Activated CD4-positive, alpha-beta memory T cell treated with anti-CD3 and anti-CD28 coated beads for 36 hours (primary cell): ENCODE results near the gene PVR. TPM values are rescaled to one million over a fixed set of nuclear protein-coding genes. Genes with fewer than 3 reads are reported as not detected.
"Not testable (repeated sequence)": the region's sequence is repeated elsewhere in the genome, so short reads cannot be mapped to it uniquely, and the experiment has no call there.

Experiments used
- CTCF ChIA-PET: fragments of 350-600 bp; sonication (Branson Sonifier 250); formaldehyde crosslinking; loops from one replicate; lab custom pipeline; 2021; ENCODE audit warnings: antibody characterized with exemption, inconsistent platforms; lab: Charles Lee
- POLR2A ChIA-PET: fragments of 350-600 bp; sonication (Branson Sonifier 250); formaldehyde crosslinking; loops from one replicate; lab custom pipeline; 2021; ENCODE audit warnings: antibody characterized with exemption; lab: Charles Lee
- DNase-seq: peaks from one replicate; pipeline ENCODE4 v3.0.0-alpha.2; 2020
- H3K27ac Mint-ChIP-seq: one replicate; pipeline ENCODE4 v1.8.0; 2021; ENCODE audit warnings: mixed read lengths
- H3K27me3 Mint-ChIP-seq: one replicate; pipeline ENCODE4 v1.8.0; 2021; ENCODE audit warnings: mixed read lengths
- H3K36me3 Mint-ChIP-seq: one replicate; pipeline ENCODE4 v1.8.0; 2021; ENCODE audit warnings: mixed read lengths
- H3K4me1 Mint-ChIP-seq: one replicate; pipeline ENCODE4 v1.8.0; 2021; ENCODE audit warnings: low read depth, mixed read lengths
- H3K4me3 Mint-ChIP-seq: one replicate; pipeline ENCODE4 v1.8.0; 2021; ENCODE audit warnings: mild to moderate bottlenecking, mixed read lengths
- H3K9me3 Mint-ChIP-seq: one replicate; pipeline ENCODE4 v1.8.0; 2021; ENCODE audit warnings: mixed read lengths
- intact Hi-C: fragments of 100-400 bp; cut with micrococcal nuclease; formaldehyde crosslinking; loops from one replicate; pipeline ENCODE4 v1.15.1; 2023
- total RNA-seq, 2 experiments: library from RNA; stranded (reverse); gene quantifications; one replicate each; pipeline ENCODE4 v1.2.3, GENCODE V29; 2021

PVR gene
- total RNA-seq, 2 experiments from 2014 or later: 6.5 to 7.4 TPM

- H3K27ac Mint-ChIP-seq, H3K4me3 Mint-ChIP-seq, H3K9me3 Mint-ChIP-seq, H3K27me3 Mint-ChIP-seq, CTCF ChIA-PET, intact Hi-C loops, H3K36me3 Mint-ChIP-seq, DNase-seq, H3K4me1 Mint-ChIP-seq, POLR2A ChIA-PET: not testable (repeated sequence)
Observed at GRCh38 chr19:44684396-44684795, 40.7 kb downstream of the PVR start.

- no peak overlapping the region for H3K4me3 Mint-ChIP-seq
- POLR2A ChIA-PET: no interaction called here
- H3K4me1 Mint-ChIP-seq: peaks cover 11% of the 10 kb centered on the region
- peak; percentile 24 for DNase-seq
- peaks cover 10% of the 10 kb centered on the region for H3K27me3 Mint-ChIP-seq
- no peaks in the 10 kb centered on the region for H3K9me3 Mint-ChIP-seq
- no peak overlapping the region for H3K27ac Mint-ChIP-seq
- CTCF ChIA-PET: interaction anchor here (0.6 to 1.1 kb wide), 2 partner anchors 39 to 144 kb away, joined by 4 read pairs; no protein-coding TSS in a partner anchor
- no peaks in the 10 kb centered on the region for H3K36me3 Mint-ChIP-seq
- intact Hi-C loops: no loop called here
Observed at GRCh38 chr19:44684892-44685863, 41.5 kb downstream of the PVR start.

- no peak for DNase-seq
- H3K4me1 Mint-ChIP-seq: peaks cover 11% of the 10 kb centered on the region
- ChIA-PET POLR2A (no interaction called here), CTCF (interaction anchor here (1.1 kb wide), 1 partner anchor 38 kb away, joined by 4 read pairs; no protein-coding TSS in a partner anchor)
- H3K4me3 Mint-ChIP-seq: no peak overlapping the region
- intact Hi-C loops: no loop called here
- H3K36me3 Mint-ChIP-seq: no peaks in the 10 kb centered on the region
- peaks cover 10% of the 10 kb centered on the region for H3K27me3 Mint-ChIP-seq
- no peak overlapping the region for H3K27ac Mint-ChIP-seq
- no peaks in the 10 kb centered on the region for H3K9me3 Mint-ChIP-seq
Observed at GRCh38 chr19:44685877-44686276, 42.2 kb downstream of the PVR start.

- H3K27ac Mint-ChIP-seq: no peak overlapping the region
- CTCF ChIA-PET: interaction anchor here (6.5 kb wide), 1 partner anchor 85 kb away, joined by 107 read pairs; no protein-coding TSS in a partner anchor
Observed at GRCh38 chr19:44686896-44687295, 43.2 kb downstream of the PVR start.

GRCh38 chr19:44687888-44688287, 44.2 kb downstream of the PVR start:
- H3K27me3 Mint-ChIP-seq: peaks cover 10% of the 10 kb centered on the region
- POLR2A ChIA-PET: interaction anchor here (0.6 kb wide), 1 partner anchor 43 kb away, joined by 3 read pairs; no protein-coding TSS in a partner anchor
- H3K4me1 Mint-ChIP-seq: peaks cover 25% of the 10 kb centered on the region
- no peak overlapping the region for H3K4me3 Mint-ChIP-seq
- no peaks in the 10 kb centered on the region for H3K9me3 Mint-ChIP-seq
- CTCF ChIA-PET: interaction anchor here (0.6 to 6.6 kb wide), 5 partner anchors 36 to 157 kb away, joined by 3 to 107 read pairs (median 15); no protein-coding TSS in a partner anchor
- H3K27ac Mint-ChIP-seq: no peak overlapping the region
- intact Hi-C loops: no loop called here
- DNase-seq: no peak
- no peaks in the 10 kb centered on the region for H3K36me3 Mint-ChIP-seq

More at GRCh38 chr19:44686896-44687295, 43.2 kb downstream of the PVR start:
- POLR2A ChIA-PET: no interaction called here
- intact Hi-C loops: no loop called here
- peaks cover 15% of the 10 kb centered on the region for H3K4me1 Mint-ChIP-seq
- no peaks in the 10 kb centered on the region for H3K36me3 Mint-ChIP-seq
- H3K4me3 Mint-ChIP-seq: no peak overlapping the region
- H3K27me3 Mint-ChIP-seq: peaks cover 10% of the 10 kb centered on the region
- no peaks in the 10 kb centered on the region for H3K9me3 Mint-ChIP-seq
- DNase-seq: no peak

- no peaks in the 10 kb centered on the region for H3K9me3 Mint-ChIP-seq
- H3K36me3 Mint-ChIP-seq: no peaks in the 10 kb centered on the region
- peaks cover 33% of the 10 kb centered on the region for H3K4me1 Mint-ChIP-seq
- peaks cover 10% of the 10 kb centered on the region for H3K27me3 Mint-ChIP-seq
- no peak overlapping the region for H3K27ac Mint-ChIP-seq
- DNase-seq: peak; percentile 81
- no peak overlapping the region for H3K4me3 Mint-ChIP-seq
- ChIA-PET POLR2A (interaction anchor here (1.4 kb wide), 1 partner anchor 81 kb away, joined by 5 read pairs; no protein-coding TSS in a partner anchor), CTCF (interaction anchor here (0.6 to 6.6 kb wide), 22 partner anchors 9 to 265 kb away, joined by 3 to 107 read pairs (median 4); partner anchors contain the start of genes CLPTM1 and NECTIN2)
- intact Hi-C loops: loop anchor here (5.0 kb wide), 1 partner anchor 37 kb away; no protein-coding TSS in a partner anchor
Observed at GRCh38 chr19:44689290-44690130, 45.8 kb downstream of the PVR start.

- peaks cover 10% of the 10 kb centered on the region for H3K27me3 Mint-ChIP-seq
- H3K4me1 Mint-ChIP-seq: peaks cover 29% of the 10 kb centered on the region
- intact Hi-C loops: loop anchor here (5.0 kb wide), 1 partner anchor 38 kb away; no protein-coding TSS in a partner anchor
- no peak overlapping the region for H3K4me3 Mint-ChIP-seq
- no peak overlapping the region for H3K27ac Mint-ChIP-seq
- H3K36me3 Mint-ChIP-seq: no peaks in the 10 kb centered on the region
- POLR2A ChIA-PET: interaction anchor here (1.4 kb wide), 1 partner anchor 81 kb away, joined by 5 read pairs; no protein-coding TSS in a partner anchor
- CTCF ChIA-PET: interaction anchor here (0.8 to 6.6 kb wide), 17 partner anchors 12 to 514 kb away, joined by 3 to 107 read pairs (median 5); partner anchors contain the start of genes CLPTM1 and NECTIN2
- no peaks in the 10 kb centered on the region for H3K9me3 Mint-ChIP-seq
- no peak for DNase-seq
Observed at GRCh38 chr19:44690131-44690440, 46.4 kb downstream of the PVR start.

- Mint-ChIP-seq H3K9me3 (no peaks in the 10 kb centered on the region), H3K4me1 (peaks cover 27% of the 10 kb centered on the region), H3K4me3 (peak overlapping the region; percentile 57), H3K27ac (peak overlapping the region; percentile 66), H3K36me3 (no peaks in the 10 kb centered on the region), H3K27me3 (peaks cover 4% of the 10 kb centered on the region)
- intact Hi-C loops: loop anchor here (1.0 to 5.0 kb wide), 5 partner anchors 32 to 152 kb away; no protein-coding TSS in a partner anchor
- CTCF ChIA-PET: interaction anchor here (1.5 to 6.6 kb wide), 4 partner anchors 31 to 79 kb away, joined by 4 to 107 read pairs (median 46); no protein-coding TSS in a partner anchor
- POLR2A ChIA-PET: no interaction called here
- DNase-seq: no peak
Observed at GRCh38 chr19:44692379-44692721, 48.6 kb downstream of the PVR start.

- Mint-ChIP-seq H3K36me3 (no peaks in the 10 kb centered on the region), H3K4me1 (peaks cover 27% of the 10 kb centered on the region), H3K4me3 (no peak overlapping the region), H3K9me3 (no peaks in the 10 kb centered on the region), H3K27me3 (no peaks in the 10 kb centered on the region), H3K27ac (peak overlapping the region; percentile 23)
- POLR2A ChIA-PET: no interaction called here
- DNase-seq: peak; percentile 75
- CTCF ChIA-PET: interaction anchor here (1.0 to 6.6 kb wide), 4 partner anchors 29 to 77 kb away, joined by 3 to 86 read pairs (median 6); no protein-coding TSS in a partner anchor
- intact Hi-C loops: loop anchor here (5.0 kb wide), 1 partner anchor 42 kb away; no protein-coding TSS in a partner anchor
Observed at GRCh38 chr19:44694184-44694579, 50.5 kb downstream of the PVR start.

GRCh38 chr19:44696939-44697669, 53.4 kb downstream of the PVR start:
- ChIA-PET POLR2A (no interaction called here), CTCF (no interaction called here)
- no peak overlapping the region for H3K27ac Mint-ChIP-seq
- intact Hi-C loops: no loop called here
- no peaks in the 10 kb centered on the region for H3K27me3 Mint-ChIP-seq
- H3K4me1 Mint-ChIP-seq: peaks cover 16% of the 10 kb centered on the region
- no peak for DNase-seq
- H3K36me3 Mint-ChIP-seq: no peaks in the 10 kb centered on the region
- H3K4me3 Mint-ChIP-seq: no peak overlapping the region
- no peaks in the 10 kb centered on the region for H3K9me3 Mint-ChIP-seq

- Mint-ChIP-seq H3K9me3 (no peaks in the 10 kb centered on the region), H3K4me1 (peaks cover 10% of the 10 kb centered on the region), H3K27ac (no peak overlapping the region), H3K36me3 (no peaks in the 10 kb centered on the region), H3K4me3 (no peak overlapping the region), H3K27me3 (no peaks in the 10 kb centered on the region)
- ChIA-PET POLR2A (no interaction called here), CTCF (no interaction called here)
- intact Hi-C loops: no loop called here
- no peak for DNase-seq
Observed at GRCh38 chr19:44697670-44698034, 53.9 kb downstream of the PVR start.
